Measurements from ENCODE around the gene SLC9A4.

The SLC9A4 gene

GRCh38 chr2:102455061-102455670 lies 17.9 kb upstream of the SLC9A4 start:
- DNase-seq, result no peak

GRCh38 chr2:102460467-102460866 lies 12.6 kb upstream of the SLC9A4 start:
- DNase-seq, result no peak

- no peak for DNase-seq
Observed at GRCh38 chr2:102461188-102461587, 11.8 kb upstream of the SLC9A4 start.

GRCh38 chr2:102463160-102463559 lies 9.9 kb upstream of the SLC9A4 start:
- no peak for DNase-seq

GRCh38 chr2:102470168-102470567 lies 2.9 kb upstream of the SLC9A4 start:
- DNase-seq, result no peak

- DNase-seq, result no peak
Observed at GRCh38 chr2:102473631-102474030, 605 bp downstream of the SLC9A4 start.

DNA sequence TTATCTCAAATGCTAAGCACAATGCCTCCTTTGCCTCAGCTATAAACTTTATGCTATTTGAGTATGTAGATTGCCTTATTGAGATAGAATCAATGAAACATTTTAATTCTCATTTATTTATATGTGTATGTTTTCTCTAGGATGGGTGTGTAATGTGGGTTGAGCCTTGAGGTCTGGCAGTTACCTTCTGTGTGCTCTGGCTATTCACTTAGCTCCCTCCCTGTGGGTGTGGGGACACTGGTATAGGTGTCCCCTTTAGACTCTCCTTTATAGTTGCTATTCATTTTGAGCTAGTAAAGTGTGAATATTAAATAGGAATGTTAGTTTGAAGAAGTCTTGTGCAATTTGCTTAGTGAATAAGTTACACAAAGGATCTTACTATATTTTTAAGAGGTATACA lies 1.8 kb downstream of the SLC9A4 start:
- DNase-seq, result no peak

GRCh38 chr2:102478686-102479470 lies 5.9 kb downstream of the SLC9A4 start:
- DNase-seq, result no peak

DNA sequence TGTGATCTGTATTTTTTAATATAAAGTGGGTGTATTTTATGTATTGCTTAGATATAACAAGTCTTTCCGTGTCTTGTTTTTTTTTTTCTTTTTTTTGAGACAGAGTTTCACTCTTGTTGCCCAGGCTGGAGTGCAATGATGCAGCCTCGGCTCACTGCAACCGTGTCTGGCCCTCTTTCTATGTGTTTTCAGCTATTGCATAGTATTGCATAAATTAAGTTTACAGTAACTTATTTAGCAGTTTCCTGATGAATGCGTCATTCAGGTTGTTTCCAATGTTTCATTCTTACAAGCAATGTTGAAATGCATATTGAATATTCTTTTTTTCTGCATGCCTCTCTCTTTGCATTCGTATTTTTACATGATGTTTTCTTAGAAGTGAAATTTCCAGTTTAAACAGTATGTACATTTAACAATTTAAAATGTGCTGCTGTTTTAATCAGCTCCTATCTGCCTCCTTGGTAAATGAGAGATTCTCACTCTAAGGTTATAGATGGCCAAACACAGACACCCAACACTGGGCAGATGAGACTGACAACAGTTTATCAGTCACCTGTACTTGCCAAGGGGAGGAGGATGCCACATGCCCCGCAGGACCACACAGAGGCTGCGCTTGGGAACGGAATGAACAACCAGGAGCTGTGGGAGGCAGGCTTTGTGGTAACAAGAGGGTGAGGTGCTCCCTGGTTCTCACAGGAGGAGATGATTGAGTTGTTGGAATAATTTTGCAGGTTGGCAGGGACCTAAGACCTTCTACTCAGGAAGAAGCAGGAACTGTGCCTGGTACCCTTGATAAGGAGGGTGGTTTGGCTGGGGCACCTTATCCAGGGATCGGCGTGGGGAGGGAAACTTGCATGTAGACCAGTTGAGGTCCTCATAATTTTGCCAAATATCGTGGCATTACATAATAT lies 7.5 kb downstream of the SLC9A4 start:
- no peak for DNase-seq

DNA sequence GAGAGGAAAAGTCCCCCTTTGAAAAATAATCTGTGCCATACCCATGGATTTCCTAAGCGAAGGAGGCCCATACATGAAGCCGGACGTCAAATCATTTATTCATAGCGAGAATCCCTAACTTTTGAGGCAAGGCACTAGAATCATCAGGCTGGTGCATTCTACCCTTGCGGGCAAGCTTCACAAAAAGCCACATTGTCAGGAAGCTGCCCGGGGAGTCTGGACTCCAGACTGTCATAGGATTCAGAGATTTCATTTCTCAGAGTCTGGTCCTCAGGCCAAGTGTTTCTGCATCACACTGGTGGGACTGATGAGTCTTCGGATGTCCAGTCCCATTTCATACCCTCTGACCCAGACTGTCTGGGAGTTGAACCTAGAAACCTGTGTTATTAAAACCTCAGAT lies 8.9 kb downstream of the SLC9A4 start:
- no peak for DNase-seq

DNA sequence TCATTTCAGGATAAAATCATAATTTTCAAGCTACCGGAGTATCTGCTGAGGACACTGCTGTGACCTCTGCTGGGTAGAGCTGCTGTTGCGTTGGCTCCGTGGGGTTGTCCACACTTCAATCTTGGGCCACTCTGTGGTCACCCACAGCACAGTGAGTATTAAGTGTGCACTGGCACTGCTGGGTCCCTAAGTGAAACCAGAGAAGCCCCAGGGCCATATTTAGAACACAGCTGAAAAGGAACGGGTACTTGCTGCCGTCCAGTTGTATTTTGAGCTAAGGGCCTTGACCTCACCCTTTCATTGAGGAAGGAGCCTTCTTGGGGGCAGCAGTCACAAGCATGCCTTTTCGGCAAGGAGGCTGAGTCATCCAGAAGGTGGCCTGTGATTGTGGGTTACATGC lies 10.1 kb downstream of the SLC9A4 start:
- no peak for DNase-seq

DNA sequence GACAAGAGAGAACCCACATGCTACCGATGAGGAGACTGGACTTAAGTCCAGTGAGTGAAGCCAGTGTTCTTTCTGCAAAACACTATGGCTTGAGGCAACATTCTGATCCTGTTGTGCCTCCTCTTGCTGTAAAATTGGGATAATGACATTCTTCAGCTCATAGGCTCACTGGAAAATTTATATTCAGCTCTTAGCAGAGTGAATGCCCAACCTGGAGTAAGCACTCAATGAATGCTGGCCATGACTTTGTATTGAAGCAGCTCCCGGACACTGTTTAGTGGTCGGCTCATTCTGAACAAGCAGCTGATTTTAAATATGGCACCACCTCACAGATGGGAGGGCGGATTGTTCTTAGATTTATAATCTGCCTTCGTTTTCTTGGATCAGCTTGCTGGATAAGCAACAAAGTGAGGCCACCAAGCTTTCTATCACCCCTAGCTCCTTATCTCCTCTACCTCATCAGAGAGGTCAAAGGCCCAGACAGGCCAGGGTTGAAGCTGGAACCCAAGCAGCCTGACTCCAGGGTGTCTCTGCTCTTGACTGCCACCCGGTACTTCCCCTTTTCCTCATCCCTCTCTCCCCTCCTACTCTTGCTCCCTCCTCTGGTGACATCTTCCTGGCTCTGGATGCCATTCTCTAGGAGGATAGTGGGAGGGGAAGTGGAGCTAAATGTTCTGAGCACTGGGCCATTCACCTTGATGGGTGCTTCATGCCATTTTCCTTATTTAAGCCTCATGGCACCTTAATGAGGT lies 11.5 kb downstream of the SLC9A4 start:
- DNase-seq, result peak; percentile 27 to 49

DNA sequence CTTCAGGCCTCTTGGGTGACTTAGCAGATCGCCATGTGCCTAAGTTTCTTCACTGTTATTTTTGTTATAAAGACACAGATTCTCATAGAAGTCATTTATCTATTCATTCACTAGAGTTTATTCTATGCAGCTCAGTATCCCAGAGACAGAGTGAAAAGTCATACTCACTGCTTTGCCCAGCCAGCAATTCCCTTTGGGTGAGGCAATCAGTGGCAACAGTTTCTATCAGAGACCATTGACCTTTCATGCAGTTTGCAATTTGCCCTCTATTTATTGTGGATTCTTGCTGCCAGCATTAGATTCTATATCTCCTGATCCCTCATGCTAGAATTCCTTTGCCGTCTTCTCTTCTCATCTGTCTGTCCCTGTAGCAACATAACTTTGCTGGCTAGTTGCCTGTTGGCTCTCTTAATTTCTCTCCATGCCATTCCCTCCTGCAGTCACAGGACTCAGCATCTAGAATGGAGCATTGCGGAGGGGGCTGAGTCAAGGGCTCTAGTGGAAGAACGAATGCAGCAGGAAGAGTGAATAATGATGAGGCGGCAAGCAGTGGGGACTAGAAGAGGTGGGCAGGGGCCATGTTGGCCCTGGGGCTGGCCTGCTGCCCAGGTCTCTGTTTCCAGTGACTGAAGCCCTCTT lies 12.2 kb downstream of the SLC9A4 start:
- no peak for DNase-seq

DNA sequence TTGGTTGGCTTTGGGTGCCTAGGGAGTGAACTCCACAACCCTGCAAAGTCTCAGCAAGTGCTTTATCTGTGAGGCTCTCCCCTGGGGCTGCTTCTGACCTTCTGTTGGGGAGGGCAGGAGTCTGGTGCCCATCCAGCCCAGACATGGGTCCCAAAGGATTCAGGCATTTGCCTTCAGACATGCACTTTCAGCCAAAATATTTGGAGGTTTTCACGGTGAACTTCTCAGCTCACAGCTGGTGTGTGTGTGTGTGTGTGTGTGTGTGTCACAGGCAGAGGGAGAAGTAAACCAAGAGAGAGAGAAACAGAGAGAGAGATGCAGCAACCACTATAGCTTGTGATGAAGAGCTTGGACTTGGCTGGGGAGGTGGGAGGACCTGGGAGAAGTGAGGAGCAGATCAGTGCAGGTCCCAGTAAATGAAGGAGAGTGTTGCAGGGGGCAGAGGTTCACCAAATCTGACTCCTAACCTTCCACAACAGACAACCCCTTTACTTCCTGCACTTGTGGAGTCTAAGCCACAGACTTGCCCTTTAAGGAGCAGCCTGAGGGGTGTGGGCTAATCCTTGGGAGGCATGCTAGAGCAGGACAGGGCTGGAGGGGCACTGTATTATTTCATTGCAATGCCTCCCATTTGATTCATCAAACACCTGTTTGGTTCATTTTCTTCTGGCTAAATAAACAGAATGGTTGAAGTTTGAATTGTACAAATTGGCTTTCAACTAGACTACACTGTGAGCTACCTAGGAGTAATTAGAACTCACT lies 14.1 kb downstream of the SLC9A4 start:
- no peak for DNase-seq

DNA sequence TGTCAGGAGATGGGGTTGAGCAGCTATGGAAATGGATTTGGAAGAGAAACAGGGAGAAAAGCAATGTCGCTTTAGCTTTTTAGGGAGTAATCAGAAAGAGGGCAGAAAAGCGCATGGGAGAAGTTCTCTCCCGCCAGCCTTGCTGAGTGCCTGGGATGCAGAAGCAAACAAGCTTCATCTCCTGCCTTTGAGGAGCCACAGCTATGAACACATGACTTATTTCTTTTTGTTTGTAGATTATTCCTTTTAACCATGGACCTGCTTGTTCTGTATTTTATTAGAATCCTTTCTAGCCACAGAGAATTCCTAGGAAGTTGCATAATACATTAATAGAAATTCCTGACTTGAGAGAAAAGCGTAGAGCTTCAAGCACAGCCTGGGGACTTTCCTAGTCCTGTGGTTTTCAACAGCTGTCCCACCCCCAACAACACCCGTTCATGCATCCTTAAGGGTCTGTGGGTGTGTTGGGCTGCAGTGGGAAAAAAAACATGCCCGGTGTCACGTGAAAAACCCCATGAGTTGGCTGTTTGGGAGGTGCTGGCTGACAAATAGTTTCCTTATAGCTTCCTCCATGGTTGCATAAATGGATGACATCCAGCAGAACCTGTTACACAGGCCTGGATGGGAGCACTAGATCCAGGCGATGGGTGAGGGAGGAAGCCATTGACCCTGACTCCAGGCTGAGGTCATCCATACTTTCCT lies 14.9 kb downstream of the SLC9A4 start:
- DNase-seq, result peak in 1 of 2 experiments; percentile 5

- peak; percentile 44 to 45 for DNase-seq
Observed at GRCh38 chr2:102489646-102490045, 16.6 kb downstream of the SLC9A4 start.

- DNase-seq, result no peak
Observed at GRCh38 chr2:102492006-102492405, 19.0 kb downstream of the SLC9A4 start.

GRCh38 chr2:102494570-102494969 lies 21.5 kb downstream of the SLC9A4 start:
- DNase-seq, result no peak

- no peak for DNase-seq
Observed at GRCh38 chr2:102498414-102498813, 25.4 kb downstream of the SLC9A4 start.

DNA sequence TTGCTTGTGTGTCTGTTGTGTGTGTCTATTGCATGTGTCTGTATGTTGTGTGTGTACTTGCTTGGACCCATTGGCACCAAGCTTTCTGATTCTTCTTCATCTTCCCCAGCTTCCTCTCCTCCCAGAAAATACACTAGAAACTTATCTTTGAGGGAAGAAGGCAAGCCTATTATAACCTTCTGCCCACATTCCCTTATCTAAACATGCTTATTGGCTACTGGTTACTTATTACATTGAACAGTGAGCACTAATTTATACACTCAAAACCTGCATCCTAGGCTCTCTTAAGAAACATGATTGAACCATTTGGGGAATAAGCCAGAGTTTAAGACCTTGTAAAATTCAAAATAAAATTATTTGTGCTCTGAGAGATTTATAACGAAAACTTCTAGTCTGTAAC lies 26.5 kb downstream of the SLC9A4 start:
- DNase-seq, result no peak

DNA sequence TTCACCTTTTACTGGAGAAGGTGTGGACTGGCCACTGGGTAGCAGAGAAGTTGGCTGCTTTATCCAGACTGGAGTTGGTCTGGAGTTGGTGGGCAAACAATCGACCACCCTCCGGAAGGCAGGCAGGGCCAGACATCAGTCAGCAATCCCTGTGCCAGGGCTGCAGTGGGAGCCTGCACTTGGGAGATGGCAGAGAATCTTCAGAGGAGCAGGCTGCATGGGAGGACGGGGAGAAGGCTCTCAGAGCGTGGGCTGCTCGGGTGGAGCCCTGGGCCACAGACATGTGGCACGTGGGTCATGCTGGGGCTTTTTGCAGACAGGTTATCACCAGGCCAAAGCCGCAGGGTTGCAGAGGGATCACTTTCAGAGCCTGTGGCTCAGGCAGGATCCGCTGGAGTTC lies 29.6 kb downstream of the SLC9A4 start:
- DNase-seq, result no peak
